AG04449 (cell line): ENCODE results near the gene METTL23.
"Not testable (repeated sequence)": the region's sequence is repeated elsewhere in the genome, so short reads cannot be mapped to it uniquely, and the experiment has no call there.

Experiments
- CTCF ChIA-PET: fragments of 350-600 bp; formaldehyde crosslinking; extraction: SDS; loops from one replicate; lab custom pipeline; 2021; ENCODE audit warnings: antibody characterized with exemption; lab: Yijun Ruan, JAX
- POLR2A ChIA-PET: fragments of 400-600, 350-600 bp; formaldehyde crosslinking; extraction: SDS; loops from one replicate; lab custom pipeline; 2020; ENCODE audit warnings: antibody characterized with exemption, inconsistent platforms; lab: Yijun Ruan, JAX
- DNase-seq: peaks from one replicate; pipeline ENCODE4 v3.0.0-alpha.2; 2010; ENCODE audit warnings: low read depth, low spot score
- H3K4me3 ChIP-seq: 2 replicates; pipeline ENCODE4 v1.5.1; 2011; ENCODE audit warnings: low read depth, mild to moderate bottlenecking, control low read depth, low read length
- TF ChIP-seq, protein P1 (sequence below): IDR thresholded peaks from one replicate; pipeline ENCODE4 v1.5.1; 2011; ENCODE audit warnings: mild to moderate bottlenecking, moderate library complexity, low read length, control low read depth, inconsistent platforms; ENCODE audit not compliant: insufficient read depth; ENCODE audit errors: missing control alignments

Gene METTL23

GRCh38 chr17:76740329-76741118 is 13.9 kb downstream of the METTL23 start:
- no peak for DNase-seq
- ChIA-PET CTCF (interaction anchor here (0.6 to 3.0 kb wide), 3 partner anchors 183 to 326 kb away, joined by 3 to 12 read pairs (median 3); no protein-coding TSS in a partner anchor), POLR2A (no interaction called here)
- H3K4me3 ChIP-seq = no peak overlapping the region
- TF ChIP-seq, protein P1, sequence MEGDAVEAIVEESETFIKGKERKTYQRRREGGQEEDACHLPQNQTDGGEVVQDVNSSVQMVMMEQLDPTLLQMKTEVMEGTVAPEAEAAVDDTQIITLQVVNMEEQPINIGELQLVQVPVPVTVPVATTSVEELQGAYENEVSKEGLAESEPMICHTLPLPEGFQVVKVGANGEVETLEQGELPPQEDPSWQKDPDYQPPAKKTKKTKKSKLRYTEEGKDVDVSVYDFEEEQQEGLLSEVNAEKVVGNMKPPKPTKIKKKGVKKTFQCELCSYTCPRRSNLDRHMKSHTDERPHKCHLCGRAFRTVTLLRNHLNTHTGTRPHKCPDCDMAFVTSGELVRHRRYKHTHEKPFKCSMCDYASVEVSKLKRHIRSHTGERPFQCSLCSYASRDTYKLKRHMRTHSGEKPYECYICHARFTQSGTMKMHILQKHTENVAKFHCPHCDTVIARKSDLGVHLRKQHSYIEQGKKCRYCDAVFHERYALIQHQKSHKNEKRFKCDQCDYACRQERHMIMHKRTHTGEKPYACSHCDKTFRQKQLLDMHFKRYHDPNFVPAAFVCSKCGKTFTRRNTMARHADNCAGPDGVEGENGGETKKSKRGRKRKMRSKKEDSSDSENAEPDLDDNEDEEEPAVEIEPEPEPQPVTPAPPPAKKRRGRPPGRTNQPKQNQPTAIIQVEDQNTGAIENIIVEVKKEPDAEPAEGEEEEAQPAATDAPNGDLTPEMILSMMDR = no peak

DNA sequence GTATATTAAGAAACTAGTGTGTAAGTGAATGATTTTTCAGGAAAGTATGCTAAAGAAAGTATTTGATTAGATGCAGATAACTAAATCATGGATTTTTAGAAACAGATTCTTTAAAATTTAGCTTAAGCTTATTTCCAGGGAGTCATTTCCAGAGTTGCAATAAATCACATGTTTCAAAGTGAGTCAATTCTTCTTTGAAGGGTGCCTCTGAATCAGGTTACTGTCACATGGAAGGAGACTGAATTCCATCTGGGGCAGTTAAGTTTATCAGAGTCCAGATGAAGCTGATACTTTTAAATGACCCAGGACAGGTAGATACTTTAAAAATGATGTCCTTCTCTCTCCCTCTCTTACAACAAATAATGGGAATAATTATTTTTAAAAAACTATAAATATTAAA is 16.3 kb downstream of the METTL23 start:
- CTCF ChIA-PET = interaction anchor here (0.7 to 1.9 kb wide), 4 partner anchors 11 to 324 kb away, joined by 3 to 9 read pairs (median 3); no protein-coding TSS in a partner anchor
- POLR2A ChIA-PET = no interaction called here
- H3K4me3 ChIP-seq = no peak overlapping the region
- no peak for DNase-seq
- TF ChIP-seq, protein P1 = no peak

DNA sequence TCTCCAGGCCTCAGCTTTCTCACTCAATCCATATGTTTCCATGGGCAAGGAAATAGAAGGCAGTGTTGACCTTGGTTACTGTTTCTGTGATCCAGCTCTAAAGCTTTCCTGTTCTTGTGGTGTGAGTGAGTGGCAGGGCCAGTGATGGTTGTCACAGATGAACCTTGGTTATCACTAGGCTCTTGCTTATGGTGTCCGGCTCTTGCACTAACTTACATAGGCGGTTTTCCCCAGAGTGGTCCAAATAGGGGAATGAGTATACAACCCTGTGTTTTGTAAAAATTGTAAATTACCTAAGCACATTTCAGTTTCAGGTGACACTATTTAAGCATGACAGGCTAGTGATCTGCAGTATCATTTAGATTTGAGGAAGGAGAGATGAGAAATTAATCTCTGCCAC is 18.1 kb downstream of the METTL23 start:
- POLR2A ChIA-PET = no interaction called here
- H3K4me3 ChIP-seq = no peak overlapping the region
- TF ChIP-seq, protein P1 = no peak
- DNase-seq = no peak
- CTCF ChIA-PET = no interaction called here

- POLR2A ChIA-PET = interaction anchor here (1.0 kb wide), 1 partner anchor 27 kb away, joined by 3 read pairs; no protein-coding TSS in a partner anchor
- H3K4me3 ChIP-seq, DNase-seq: not testable (repeated sequence)
- CTCF ChIA-PET = interaction anchor here (0.9 to 1.5 kb wide), 3 partner anchors 31 to 343 kb away, joined by 3 read pairs; no protein-coding TSS in a partner anchor
These were observed 19.1 kb downstream of the METTL23 start for GRCh38 chr17:76745785-76746184.

- H3K4me3 ChIP-seq = no peak overlapping the region
- TF ChIP-seq, protein P1 = no peak
- ChIA-PET CTCF (interaction anchor here (0.6 to 1.1 kb wide), 2 partner anchors 9 kb away, joined by 3 to 4 read pairs; no protein-coding TSS in a partner anchor), POLR2A (no interaction called here)
- DNase-seq = no peak
These were observed 21.2 kb downstream of the METTL23 start for GRCh38 chr17:76747716-76748363.

DNA sequence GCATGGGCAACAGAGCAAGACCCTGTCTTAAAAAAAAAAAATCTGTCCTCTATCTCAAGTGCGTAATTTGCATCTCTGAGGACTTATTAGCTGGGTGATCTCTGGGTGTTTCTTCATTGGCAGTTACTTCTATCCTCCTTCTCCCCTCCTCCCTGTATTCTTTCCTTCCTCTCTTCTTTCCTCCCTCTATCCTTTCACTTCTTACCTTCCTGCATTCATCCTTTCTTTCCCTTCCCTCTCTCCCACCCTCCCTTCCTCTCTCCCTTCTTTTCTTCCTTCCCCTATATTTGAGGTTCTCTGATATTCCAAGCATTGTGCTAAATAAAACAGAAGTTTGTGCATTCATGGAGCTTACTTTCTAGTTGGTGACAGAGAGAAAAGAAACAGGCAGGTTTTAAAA is 22.0 kb downstream of the METTL23 start:
- CTCF ChIA-PET = interaction anchor here (1.1 kb wide), 1 partner anchor 10 kb away, joined by 4 read pairs; no protein-coding TSS in a partner anchor
- TF ChIP-seq, protein P1 = no peak

More for the DNA sequence above, 22.0 kb downstream of the METTL23 start:
- H3K4me3 ChIP-seq = no peak overlapping the region
- DNase-seq = no peak
- POLR2A ChIA-PET = no interaction called here
